AG09309 (cell line): Measurements from ENCODE around the gene SLC5A4.
"Not testable (repeated sequence)": the region's sequence is repeated elsewhere in the genome, so short reads cannot be mapped to it uniquely, and the experiment has no call there.

Experiments used
- DNase-seq: peaks from one replicate; pipeline ENCODE4 v3.0.0-alpha.2; 2010; ENCODE audit warnings: low read depth
- H3K4me3 ChIP-seq: 2 replicates; pipeline ENCODE4 v1.5.1; 2011; ENCODE audit warnings: mild to moderate bottlenecking, low read depth, low read length, moderate library complexity; ENCODE audit not compliant: control insufficient read depth
- TF ChIP-seq, protein P1 (sequence below): IDR thresholded peaks from 2 replicates; pipeline ENCODE4 v1.5.1; 2011; ENCODE audit warnings: mild to moderate bottlenecking, low read depth, low read length, inconsistent platforms; ENCODE audit not compliant: insufficient read depth, control insufficient read depth; ENCODE audit errors: missing control alignments

SLC5A4 gene

DNA sequence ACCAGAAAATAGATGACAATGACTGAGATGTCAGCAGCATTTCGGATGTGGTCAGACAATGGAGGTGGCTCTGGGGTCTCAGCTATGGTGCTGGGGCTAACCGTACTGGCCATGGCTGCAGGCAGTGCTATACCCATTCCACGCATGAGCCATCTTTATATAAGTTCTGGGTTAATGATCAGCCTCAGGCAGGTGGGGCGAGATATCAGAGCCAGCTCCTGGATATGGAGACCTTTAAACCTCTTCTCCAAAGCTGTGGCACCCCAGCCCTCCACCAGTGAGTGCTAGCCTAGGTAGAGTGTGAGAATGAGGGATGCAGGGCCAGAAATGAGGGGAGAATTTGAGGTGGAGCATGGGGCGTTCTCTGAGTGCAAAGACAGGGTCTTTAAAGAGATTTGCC lies at the start of gene SLC5A4:
Gene SLC5A4 (minus strand): TSS at position 131 of the 400 bp plus-strand sequence. CDS start 18 bp downstream, at position 113.
- DNase-seq, result no peak
- TF ChIP-seq, protein P1, sequence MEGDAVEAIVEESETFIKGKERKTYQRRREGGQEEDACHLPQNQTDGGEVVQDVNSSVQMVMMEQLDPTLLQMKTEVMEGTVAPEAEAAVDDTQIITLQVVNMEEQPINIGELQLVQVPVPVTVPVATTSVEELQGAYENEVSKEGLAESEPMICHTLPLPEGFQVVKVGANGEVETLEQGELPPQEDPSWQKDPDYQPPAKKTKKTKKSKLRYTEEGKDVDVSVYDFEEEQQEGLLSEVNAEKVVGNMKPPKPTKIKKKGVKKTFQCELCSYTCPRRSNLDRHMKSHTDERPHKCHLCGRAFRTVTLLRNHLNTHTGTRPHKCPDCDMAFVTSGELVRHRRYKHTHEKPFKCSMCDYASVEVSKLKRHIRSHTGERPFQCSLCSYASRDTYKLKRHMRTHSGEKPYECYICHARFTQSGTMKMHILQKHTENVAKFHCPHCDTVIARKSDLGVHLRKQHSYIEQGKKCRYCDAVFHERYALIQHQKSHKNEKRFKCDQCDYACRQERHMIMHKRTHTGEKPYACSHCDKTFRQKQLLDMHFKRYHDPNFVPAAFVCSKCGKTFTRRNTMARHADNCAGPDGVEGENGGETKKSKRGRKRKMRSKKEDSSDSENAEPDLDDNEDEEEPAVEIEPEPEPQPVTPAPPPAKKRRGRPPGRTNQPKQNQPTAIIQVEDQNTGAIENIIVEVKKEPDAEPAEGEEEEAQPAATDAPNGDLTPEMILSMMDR, result no peak
- no peak within 1 kb of the TSS for H3K4me3 ChIP-seq

DNA sequence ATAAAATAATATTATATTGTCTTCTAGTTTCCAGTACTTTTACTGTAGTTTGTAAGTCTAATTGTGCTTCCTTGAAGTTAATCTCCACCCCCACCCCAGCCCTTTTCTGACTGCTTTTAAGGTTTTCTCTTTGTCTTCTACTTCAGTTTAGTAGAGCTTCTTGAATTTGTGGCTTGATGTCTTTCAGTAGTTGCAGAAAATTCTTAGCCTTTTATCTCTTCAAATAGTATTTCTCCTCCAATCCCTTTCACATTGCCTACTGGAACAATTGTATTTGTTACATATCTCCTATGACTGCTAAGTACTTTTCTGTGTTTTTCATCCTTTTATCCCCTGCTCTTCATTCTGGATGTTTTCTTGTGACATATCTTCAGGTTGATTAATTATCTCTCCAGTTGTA lies 38.8 kb upstream of the SLC5A4 start:
- H3K4me3 ChIP-seq, DNase-seq: not testable (repeated sequence)

DNA sequence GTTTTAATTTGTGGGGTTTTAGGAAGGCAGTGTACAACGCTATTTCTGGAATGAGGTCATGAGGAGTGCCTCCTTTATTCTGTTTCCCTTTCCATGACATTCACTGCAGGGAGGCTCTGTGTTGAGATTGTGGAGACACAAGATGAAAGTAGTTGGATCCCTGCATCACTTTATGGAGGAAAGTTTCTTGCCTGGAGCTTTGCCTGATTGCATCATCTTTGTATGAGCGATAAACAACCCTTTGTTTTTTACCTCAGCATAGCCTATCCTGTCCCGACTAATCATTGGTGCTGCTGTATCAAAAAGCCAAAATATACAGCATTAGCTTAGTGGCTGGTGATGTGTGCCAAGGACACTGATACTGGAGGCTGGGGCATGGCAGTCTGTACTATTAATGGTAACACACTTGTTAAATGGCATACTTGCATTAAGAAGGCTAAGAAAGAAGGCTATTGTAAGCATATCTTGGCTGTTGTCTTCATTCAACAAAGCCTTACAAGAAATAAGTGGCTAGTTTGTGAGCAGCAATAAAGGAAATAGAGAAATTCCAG lies 31.2 kb upstream of the SLC5A4 start:
- DNase-seq, result no peak
- no peak overlapping the region for H3K4me3 ChIP-seq
- TF ChIP-seq, protein P1, result no peak

DNA sequence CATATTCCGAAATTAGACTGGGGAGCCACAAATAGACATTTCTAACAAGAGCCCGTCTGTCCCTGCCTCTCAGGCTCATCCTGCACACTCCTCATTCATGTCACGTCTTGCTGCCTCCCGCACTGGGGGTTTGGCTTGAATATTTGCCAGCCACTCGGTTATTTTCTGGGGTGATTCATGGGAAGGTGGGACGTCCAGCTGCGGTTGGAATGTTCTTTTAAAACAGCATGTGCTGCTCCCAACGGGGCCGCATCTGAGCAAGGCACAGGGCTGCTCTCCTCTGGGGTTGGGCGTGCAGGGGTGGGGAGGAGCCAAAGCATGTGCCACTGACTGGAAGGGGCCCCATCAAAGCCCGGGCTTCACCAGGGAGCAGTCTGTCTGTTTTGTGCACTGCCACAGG lies 25.9 kb upstream of the SLC5A4 start:
- DNase-seq, result no peak
- no peak overlapping the region for H3K4me3 ChIP-seq
- TF ChIP-seq, protein P1, result no peak

DNA sequence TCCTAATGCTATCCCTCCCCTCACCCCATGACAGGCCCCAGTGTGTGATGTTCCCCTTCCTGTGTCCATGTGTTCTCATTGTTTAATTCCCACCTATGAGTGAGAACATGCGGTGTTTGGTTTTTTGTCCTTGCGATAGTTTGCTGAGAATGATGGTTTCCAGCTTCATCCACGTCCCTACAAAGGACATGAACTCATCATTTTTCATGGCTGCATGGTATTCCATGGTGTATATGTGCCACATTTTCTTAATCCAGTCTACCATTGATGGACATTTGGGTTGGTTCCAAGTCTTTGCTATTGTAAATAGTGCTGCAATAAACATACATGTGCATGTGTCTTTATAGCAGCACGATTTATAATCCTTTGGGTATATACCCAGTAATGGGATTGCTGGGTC lies 20.2 kb upstream of the SLC5A4 start:
- DNase-seq, H3K4me3 ChIP-seq: not testable (repeated sequence)

DNA sequence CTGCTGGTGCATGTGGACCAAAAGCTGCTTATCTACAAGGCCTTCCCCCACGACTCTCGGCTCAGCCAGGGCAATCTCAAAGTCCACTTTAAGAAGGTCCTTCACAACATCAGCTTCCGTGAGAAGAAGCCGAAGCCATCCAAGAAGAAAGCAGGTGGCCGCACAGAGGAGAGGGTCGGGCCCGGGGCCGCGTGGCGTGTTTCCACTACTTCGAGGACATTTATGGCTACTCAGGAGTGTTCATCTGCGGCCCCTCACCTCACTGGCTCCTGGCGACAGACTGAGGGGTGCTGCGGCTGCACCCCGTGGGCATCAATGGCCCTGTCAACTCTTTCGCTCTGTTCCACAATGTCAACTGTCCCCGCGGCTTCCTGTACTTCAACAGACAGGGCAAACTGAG lies 16.2 kb upstream of the SLC5A4 start:
- DNase-seq, result no peak

DNA sequence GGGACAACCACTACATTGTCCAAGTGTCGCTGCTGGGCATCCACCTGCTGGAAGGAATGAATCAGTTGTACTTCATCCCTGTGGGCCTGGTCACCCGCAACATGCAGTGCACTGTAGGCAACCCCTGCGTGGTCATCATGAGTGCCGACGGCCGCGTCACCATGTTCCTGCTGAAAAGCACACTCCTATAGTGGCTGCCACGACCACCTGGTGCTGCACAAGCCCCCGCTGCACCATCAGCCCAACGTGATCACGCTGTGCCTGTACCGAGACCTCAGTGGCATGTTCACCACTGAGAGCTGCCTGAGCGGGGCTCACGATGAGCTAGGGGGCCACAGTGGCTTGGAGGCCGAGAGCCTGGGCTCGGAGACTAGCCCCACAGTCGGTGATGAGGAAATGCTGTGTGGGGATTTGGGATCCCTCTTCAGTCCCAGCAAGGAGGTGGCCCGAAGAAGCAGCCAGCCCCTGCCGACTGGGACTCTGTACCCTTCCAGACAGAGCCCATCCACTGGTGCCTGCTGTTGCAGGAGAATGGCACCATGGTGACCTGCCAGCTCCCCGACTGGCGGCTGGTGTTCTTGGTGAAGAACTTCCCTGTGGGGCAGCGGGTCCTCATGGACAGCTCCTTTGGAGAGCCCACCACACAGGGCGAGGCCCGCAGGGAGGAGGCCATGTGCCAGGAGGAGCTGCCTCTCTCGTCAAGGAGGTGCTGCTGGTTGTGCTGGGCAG lies 15.7 kb upstream of the SLC5A4 start:
- DNase-seq, result no peak
- no peak overlapping the region for H3K4me3 ChIP-seq
- TF ChIP-seq, protein P1, result no peak

More for the DNA sequence above, 16.2 kb upstream of the SLC5A4 start:
- TF ChIP-seq, protein P1, result no peak
- H3K4me3 ChIP-seq, result no peak overlapping the region
